HepG2 (cell line): ENCODE data around the gene LAMA5. TPM values are rescaled to one million over a fixed set of nuclear protein-coding genes. Genes with fewer than 3 reads are reported as not detected.

ENCODE experiments used
- ATAC-seq: fragments of 200-7000 bp; cut with Tn5 transposase; 3 replicates; pipeline ENCODE4 v1.9.1; 2020; ENCODE audit warnings: mild to moderate bottlenecking, moderate library complexity
- BruUV-seq: library from RNA; stranded (reverse); fragments of 400-500 nt; replicated peaks from 2 replicates; lab custom pipeline; 2021; lab: Mats Ljungman, UMichigan
- CTCF ChIA-PET: fragments of 300-600 bp; formaldehyde crosslinking; extraction: SDS; loops from one replicate; lab custom pipeline; 2021; ENCODE audit warnings: low total read pairs, inconsistent platforms, low intra/inter-chr PET ratio; lab: Yijun Ruan, JAX
- POLR2A ChIA-PET: fragments of 350-600 bp; sonication (Branson Sonifier 250); formaldehyde crosslinking; loops from one replicate; lab custom pipeline; 2020; ENCODE audit warnings: antibody characterized with exemption, inconsistent platforms; lab: Yijun Ruan, JAX
- DNase-seq: peaks from one replicate; pipeline ENCODE4 v3.0.0-alpha.2; 2015; ENCODE audit warnings: low spot score
- FAIRE-seq: peaks from 3 replicates; lab custom pipeline; 2011; peaks lifted over from hg19 to GRCh38; lab: Jason Lieb, UNC
- H2AFZ ChIP-seq: one replicate; pipeline ENCODE4 v1.6.1; 2011; ENCODE audit warnings: low read length, inconsistent platforms
- H3K27ac ChIP-seq: fragments of 300-600 bp; 3 replicates; pipeline ENCODE4 v1.8.0; 2011; ENCODE audit warnings: mixed run types, mild to moderate bottlenecking, mixed read lengths, low read length, inconsistent platforms; ENCODE audit not compliant: insufficient read depth; ENCODE audit errors: extremely low read length
- H3K27me3 ChIP-seq, 2 experiments: fragments of 200-600 bp in 1 of 2; 2 replicates in 1 of 2; 3 replicates in 1 of 2; pipeline versions ENCODE4 v1.6.0 to v1.8.0; 2011; ENCODE audit warnings: low read length in 2 of 2, mild to moderate bottlenecking in 2 of 2, moderate library complexity in 2 of 2, inconsistent platforms in 1 of 2; ENCODE audit not compliant: insufficient read depth in 2 of 2, control insufficient read depth in 1 of 2
- H3K36me3 ChIP-seq, 2 experiments: fragments of 200-600 bp in 1 of 2; replicated peaks in 1 of 2; 2 replicates in 1 of 2; 3 replicates in 1 of 2; pipeline versions ENCODE4 v1.5.1 to v1.8.0; 2011; ENCODE audit warnings: low read length in 2 of 2, inconsistent platforms in 1 of 2; ENCODE audit not compliant: insufficient read depth in 2 of 2, control insufficient read depth in 1 of 2
- H3K4me1 ChIP-seq: 2 replicates; pipeline ENCODE4 v1.5.1; 2012; ENCODE audit warnings: low read length, inconsistent platforms; ENCODE audit not compliant: insufficient read depth
- H3K4me2 ChIP-seq: 2 replicates; pipeline ENCODE4 v1.6.0; 2011; ENCODE audit warnings: low read depth, low read length, inconsistent platforms
- H3K4me3 ChIP-seq, 3 experiments: fragments of 200-600 bp in 1 of 3; sonication (generic), shearing (Covaris generic) in 1 of 3; replicated peaks in 1 of 3; 2 replicates each; pipeline ENCODE4 v1.5.1; 2011 to 2016; ENCODE audit warnings: low read length in 3 of 3, inconsistent platforms in 2 of 3, low read depth in 2 of 3, mild to moderate bottlenecking in 2 of 3, control low read depth in 1 of 3, mixed read lengths in 1 of 3; ENCODE audit not compliant: insufficient read depth in 1 of 3
- H3K79me2 ChIP-seq: one replicate; pipeline ENCODE4 v1.6.1; 2011; ENCODE audit warnings: low read length, inconsistent platforms; ENCODE audit not compliant: insufficient read depth
- H3K9ac ChIP-seq: 2 replicates; pipeline ENCODE4 v1.6.0; 2011; ENCODE audit warnings: mild to moderate bottlenecking, low read depth, low read length, inconsistent platforms; ENCODE audit not compliant: insufficient read depth
- H3K9me3 ChIP-seq: 2 replicates; pipeline ENCODE4 v1.5.1; 2012; ENCODE audit warnings: mild to moderate bottlenecking, low read length
- H4K20me1 ChIP-seq: 2 replicates; pipeline ENCODE4 v1.6.0; 2011; ENCODE audit warnings: inconsistent platforms, mild to moderate bottlenecking, low read length, moderate library complexity; ENCODE audit not compliant: insufficient read depth
- HBP1 ChIP-seq: IDR thresholded peaks from 2 replicates; pipeline ENCODE4 v1.6.1; 2016; ENCODE audit warnings: low read depth, control low read depth
- HNRNPL ChIP-seq: fragments of 200-400 bp; formaldehyde crosslinking; IDR thresholded peaks from 2 replicates; pipeline ENCODE4 v1.6.1; 2017; ENCODE audit warnings: mild to moderate bottlenecking, low read depth, low read length
- KDM2A ChIP-seq: sonication (generic); formaldehyde crosslinking; IDR thresholded peaks from 2 replicates; pipeline ENCODE4 v1.4.0; 2020; ENCODE audit warnings: low read depth, missing genetic modification reagents, borderline replicate concordance
- MED8 ChIP-seq: sonication (generic); formaldehyde crosslinking; IDR thresholded peaks from 2 replicates; pipeline ENCODE4 v1.8.1; 2023; ENCODE audit warnings: mild to moderate bottlenecking, missing genetic modification reagents; ENCODE audit not compliant: insufficient replicate concordance
- NR2F1 ChIP-seq, 2 experiments: fragments of 450-650 bp in 1 of 2; formaldehyde crosslinking in 1 of 2; IDR thresholded peaks; 2 replicates each; pipeline versions ENCODE4 v1.5.0 to v1.6.1; 2016 to 2020; ENCODE audit warnings: mild to moderate bottlenecking in 1 of 2, missing compliant biosample characterization in 1 of 2, missing genetic modification reagents in 1 of 2, moderate library complexity in 1 of 2
- RAD21 ChIP-seq: fragments of 450-650 bp; formaldehyde crosslinking; IDR thresholded peaks from 2 replicates; pipeline ENCODE4 v1.5.0; 2020; ENCODE audit warnings: mild to moderate bottlenecking
- RELA ChIP-seq: sonication (generic); formaldehyde crosslinking; IDR thresholded peaks from 2 replicates; pipeline ENCODE4 v1.4.0; 2020; ENCODE audit warnings: missing genetic modification reagents
- RXRA ChIP-seq: sonication (generic); formaldehyde crosslinking; IDR thresholded peaks from 2 replicates; pipeline ENCODE4 v1.5.1; 2020; ENCODE audit warnings: missing genetic modification reagents
- SNAI1 ChIP-seq: sonication (generic); formaldehyde crosslinking; IDR thresholded peaks from 2 replicates; pipeline ENCODE4 v1.5.0; 2020; ENCODE audit warnings: mild to moderate bottlenecking, missing genetic modification reagents, borderline replicate concordance
- ZBTB33 ChIP-seq: sonication (generic); formaldehyde crosslinking; IDR thresholded peaks from 2 replicates; pipeline ENCODE4 v1.4.0; 2020; ENCODE audit warnings: missing genetic modification reagents
- ZBTB7A ChIP-seq: sonication (generic); formaldehyde crosslinking; IDR thresholded peaks from 2 replicates; pipeline ENCODE4 v1.8.0; 2022; ENCODE audit warnings: mild to moderate bottlenecking, missing genetic modification reagents
- ZNF552 ChIP-seq: sonication (generic); formaldehyde crosslinking; IDR thresholded peaks from 2 replicates; pipeline ENCODE4 v1.9.0; 2022; ENCODE audit warnings: missing genetic modification reagents, mild to moderate bottlenecking, borderline replicate concordance
- ZNF768 ChIP-seq: sonication (generic); formaldehyde crosslinking; IDR thresholded peaks from 2 replicates; pipeline ENCODE4 v1.4.0; 2020; ENCODE audit warnings: missing genetic modification reagents
- ZNF772 ChIP-seq: sonication (generic); formaldehyde crosslinking; IDR thresholded peaks from 2 replicates; pipeline ENCODE4 v1.5.0; 2020; ENCODE audit warnings: mild to moderate bottlenecking, missing genetic modification reagents
- WGBS: methylation state at CpG from one replicate; pipeline ENCODE4 v1.1.6; 2017; ENCODE audit warnings: low lambda C conversion rate; 5-methylcytosine and 5-hydroxymethylcytosine counted together
- in situ Hi-C: cut with HindIII; loops from 2 replicates; pipeline ENCODE4 v1.10.0; 2017; ENCODE audit warnings: low pct_unique_long_range_greater_than_20kb; ENCODE audit not compliant: extremely low pct_ligation_motif_present
- intact Hi-C: fragments of 100-400 bp; cut with micrococcal nuclease; formaldehyde crosslinking; loops from one replicate; pipeline ENCODE4 v1.10.0; 2022; ENCODE audit not compliant: unreplicated experiment
- polyA plus RNA-seq, 8 experiments: library from polyadenylated mRNA; depleted of rRNA in 3 of 8; stranded (reverse) in 7 of 8; unstranded in 1 of 8; fragments of >200 nt; fragmentation: Illumina TruSeq in 4 of 8; extraction: Trizol in 4 of 8; gene quantifications; 2 replicates each; pipeline versions ENCODE4 v1.2.1 to v1.2.3, GENCODE V29; 2011 to 2016; ENCODE audit warnings: low read depth in 4 of 8, missing spikeins in 1 of 8, mixed read lengths in 1 of 8; ENCODE audit not compliant: insufficient read depth in 1 of 8
- total RNA-seq, 5 experiments: library from RNA; depleted of rRNA; stranded (reverse); fragments of >200 nt; fragmentation: Illumina TruSeq; extraction: Trizol; gene quantifications; 2 replicates each; pipeline ENCODE4 v1.2.3, GENCODE V29; 2016; ENCODE audit warnings: low read depth in 1 of 5
- TF ChIP-seq, protein P1 (sequence below): sonication (generic); formaldehyde crosslinking; IDR thresholded peaks from 2 replicates; pipeline ENCODE4 v1.9.0; 2022; ENCODE audit warnings: low read depth, missing genetic modification reagents
- TF ChIP-seq, protein P2 (sequence below): sonication (generic); formaldehyde crosslinking; IDR thresholded peaks from 2 replicates; pipeline ENCODE4 v1.5.0; 2020; ENCODE audit warnings: mild to moderate bottlenecking, missing genetic modification reagents, borderline replicate concordance

LAMA5 gene
- total and polyA plus RNA-seq, 2 of the 13 experiments (the other 11 are each of a cell fraction or from before 2014, with no cell fraction given) = 21.0 to 44.7 TPM

GRCh38 chr20:62413896-62414481, 46.9 kb upstream of the LAMA5 start:
- peak; percentile 46 for ATAC-seq
- TF ChIP-seq HBP1 (CRISPR knock-in tag) (no peak), NR2F1 (CRISPR knock-in tag; IDR thresholded peaks at IDR 0.05) (no peak), RELA (CRISPR knock-in tag) (peak; percentile 35; the same call in 1 of the 2 replicates), ZBTB7A (CRISPR knock-in tag) (peak; percentile 33; the same call in 1 of the 2 replicates), ZNF768 (CRISPR knock-in tag) (0 out of 2 replicates have a peak, but pooled peaks have one; percentile 11), KDM2A (CRISPR knock-in tag) (peak; percentile 50; the same call in 1 of the 2 replicates), ZNF772 (CRISPR knock-in tag) (0 out of 2 replicates have a peak, but pooled peaks have one; percentile 63), ZNF552 (CRISPR knock-in tag) (0 out of 2 replicates have a peak, but pooled peaks have one; percentile 33), RAD21 (CRISPR knock-in tag) (0 out of 2 replicates have a peak, but pooled peaks have one; percentile 37), MED8 (CRISPR knock-in tag) (peak; percentile 16), HNRNPL (peak; percentile 94), RXRA (0 out of 2 replicates have a peak, but pooled peaks have one; percentile 10), ZBTB33 (CRISPR knock-in tag) (peak; percentile 59; the same call in 1 of the 2 replicates), SNAI1 (CRISPR knock-in tag) (0 out of 2 replicates have a peak, but pooled peaks have one; percentile 25)
- TF ChIP-seq, protein P1, sequence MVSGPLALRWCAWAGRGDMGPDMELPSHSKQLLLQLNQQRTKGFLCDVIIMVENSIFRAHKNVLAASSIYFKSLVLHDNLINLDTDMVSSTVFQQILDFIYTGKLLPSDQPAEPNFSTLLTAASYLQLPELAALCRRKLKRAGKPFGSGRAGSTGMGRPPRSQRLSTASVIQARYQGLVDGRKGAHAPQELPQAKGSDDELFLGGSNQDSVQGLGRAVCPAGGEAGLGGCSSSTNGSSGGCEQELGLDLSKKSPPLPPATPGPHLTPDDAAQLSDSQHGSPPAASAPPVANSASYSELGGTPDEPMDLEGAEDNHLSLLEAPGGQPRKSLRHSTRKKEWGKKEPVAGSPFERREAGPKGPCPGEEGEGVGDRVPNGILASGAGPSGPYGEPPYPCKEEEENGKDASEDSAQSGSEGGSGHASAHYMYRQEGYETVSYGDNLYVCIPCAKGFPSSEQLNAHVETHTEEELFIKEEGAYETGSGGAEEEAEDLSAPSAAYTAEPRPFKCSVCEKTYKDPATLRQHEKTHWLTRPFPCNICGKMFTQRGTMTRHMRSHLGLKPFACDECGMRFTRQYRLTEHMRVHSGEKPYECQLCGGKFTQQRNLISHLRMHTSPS (CRISPR knock-in tag) = peak; percentile 62; the same call in 1 of the 2 replicates
- TF ChIP-seq, protein P2, sequence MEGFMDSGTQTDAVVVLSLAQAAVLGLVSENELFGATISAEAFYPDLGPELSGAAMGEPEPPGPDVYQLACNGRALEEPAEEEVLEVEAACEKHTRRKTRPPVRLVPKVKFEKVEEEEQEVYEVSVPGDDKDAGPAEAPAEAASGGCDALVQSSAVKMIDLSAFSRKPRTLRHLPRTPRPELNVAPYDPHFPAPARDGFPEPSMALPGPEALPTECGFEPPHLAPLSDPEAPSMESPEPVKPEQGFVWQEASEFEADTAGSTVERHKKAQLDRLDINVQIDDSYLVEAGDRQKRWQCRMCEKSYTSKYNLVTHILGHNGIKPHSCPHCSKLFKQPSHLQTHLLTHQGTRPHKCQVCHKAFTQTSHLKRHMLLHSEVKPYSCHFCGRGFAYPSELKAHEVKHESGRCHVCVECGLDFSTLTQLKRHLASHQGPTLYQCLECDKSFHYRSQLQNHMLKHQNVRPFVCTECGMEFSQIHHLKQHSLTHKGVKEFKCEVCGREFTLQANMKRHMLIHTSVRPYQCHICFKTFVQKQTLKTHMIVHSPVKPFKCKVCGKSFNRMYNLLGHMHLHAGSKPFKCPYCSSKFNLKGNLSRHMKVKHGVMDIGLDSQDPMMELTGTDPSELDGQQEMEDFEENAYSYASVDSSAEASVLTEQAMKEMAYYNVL (CRISPR knock-in tag) = 0 out of 2 replicates have a peak, but pooled peaks have one; percentile 32

More at GRCh38 chr20:62413896-62414481, 46.9 kb upstream of the LAMA5 start:
- Histone ChIP-seq H3K9me3 (no peaks in the 10 kb centered on the region), H3K79me2 (no peaks in the 10 kb centered on the region), H3K4me2 (no peak overlapping the region), H3K27ac (no peak overlapping the region), H3K9ac (no peak overlapping the region), H3K36me3 (no peaks in the 10 kb centered on the region), H3K4me3 (no peak overlapping the region), H3K4me1 (peaks cover 47% of the 10 kb centered on the region), H3K27me3 (peaks cover 13 to 52% of the 10 kb centered on the region in 2 experiments; a peak in 4 of 5 replicates), H2AFZ (no peak overlapping the region), H4K20me1 (no peaks in the 10 kb centered on the region)
- DNase-seq = no peak
- CTCF ChIA-PET = no interaction called here
- POLR2A ChIA-PET = interaction anchor here (0.6 kb wide), 1 partner anchor 409 kb away, joined by 3 read pairs; no protein-coding TSS in a partner anchor
- BruUV-seq = no TSS peak
- intact Hi-C loops (loop anchor here (5.0 kb wide), 2 partner anchors 73 to 203 kb away; no protein-coding TSS in a partner anchor), in situ Hi-C loops (loop anchor here (5.0 kb wide), 1 partner anchor 78 kb away; no protein-coding TSS in a partner anchor)
- WGBS = 34% methylated on average over 13 of the region's 22 CpGs
- FAIRE-seq = no peak
